Measurements from ENCODE around the gene MRPS23.
"Not testable (repeated sequence)": the region's sequence is repeated elsewhere in the genome, so short reads cannot be mapped to it uniquely, and the experiment has no call there.

MRPS23 gene

DNA sequence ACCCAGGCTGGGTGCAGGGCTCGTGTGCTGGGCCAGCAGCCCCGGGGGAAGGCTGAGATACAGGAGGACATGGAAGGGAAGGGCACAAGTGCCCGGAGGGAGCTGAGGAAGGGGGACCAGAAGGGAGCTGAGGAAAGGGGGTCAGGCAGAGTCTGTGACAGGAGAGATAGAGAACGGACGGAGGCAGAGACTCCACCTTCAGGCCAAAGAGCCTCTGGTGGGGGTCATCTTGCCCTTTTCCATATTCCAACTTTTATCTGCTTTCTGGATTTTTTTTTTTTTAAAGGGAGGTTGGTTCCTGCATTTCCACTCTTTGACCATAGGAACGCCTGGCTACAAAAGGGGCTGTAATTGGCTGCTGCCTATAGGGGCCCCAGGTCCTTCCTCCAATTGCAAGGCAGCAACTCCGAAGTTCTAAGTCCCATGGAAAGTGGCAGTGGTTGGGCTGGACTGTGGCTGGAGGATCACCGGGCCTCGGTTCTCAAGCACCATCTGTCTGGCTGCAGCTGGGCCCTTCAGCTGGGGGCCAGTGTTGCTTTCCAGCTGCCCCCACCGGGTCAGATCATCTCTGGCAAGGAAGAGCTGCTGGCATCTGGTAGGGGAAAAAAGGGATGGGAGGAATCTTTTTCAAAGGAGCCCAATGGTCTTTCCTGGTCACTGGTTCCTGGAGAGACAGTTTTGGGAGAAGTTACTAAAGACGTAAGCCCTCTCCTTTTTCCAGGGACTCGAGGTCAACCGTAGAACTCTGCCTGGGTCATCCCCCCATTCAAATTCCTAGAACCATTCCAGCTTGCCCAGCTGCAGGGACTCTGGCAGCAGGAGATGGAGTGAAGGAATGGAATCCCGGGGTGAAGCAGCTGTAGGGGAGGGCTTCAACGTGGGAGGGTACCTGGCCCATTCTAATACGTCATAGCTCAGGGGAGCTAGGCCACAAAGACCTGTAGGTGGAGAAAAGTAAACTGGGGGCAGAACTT, 13.1 kb upstream of the MRPS23 start:
- no peak for DNase-seq (ENCODE audit: low read depth in 2 of 2)

DNA sequence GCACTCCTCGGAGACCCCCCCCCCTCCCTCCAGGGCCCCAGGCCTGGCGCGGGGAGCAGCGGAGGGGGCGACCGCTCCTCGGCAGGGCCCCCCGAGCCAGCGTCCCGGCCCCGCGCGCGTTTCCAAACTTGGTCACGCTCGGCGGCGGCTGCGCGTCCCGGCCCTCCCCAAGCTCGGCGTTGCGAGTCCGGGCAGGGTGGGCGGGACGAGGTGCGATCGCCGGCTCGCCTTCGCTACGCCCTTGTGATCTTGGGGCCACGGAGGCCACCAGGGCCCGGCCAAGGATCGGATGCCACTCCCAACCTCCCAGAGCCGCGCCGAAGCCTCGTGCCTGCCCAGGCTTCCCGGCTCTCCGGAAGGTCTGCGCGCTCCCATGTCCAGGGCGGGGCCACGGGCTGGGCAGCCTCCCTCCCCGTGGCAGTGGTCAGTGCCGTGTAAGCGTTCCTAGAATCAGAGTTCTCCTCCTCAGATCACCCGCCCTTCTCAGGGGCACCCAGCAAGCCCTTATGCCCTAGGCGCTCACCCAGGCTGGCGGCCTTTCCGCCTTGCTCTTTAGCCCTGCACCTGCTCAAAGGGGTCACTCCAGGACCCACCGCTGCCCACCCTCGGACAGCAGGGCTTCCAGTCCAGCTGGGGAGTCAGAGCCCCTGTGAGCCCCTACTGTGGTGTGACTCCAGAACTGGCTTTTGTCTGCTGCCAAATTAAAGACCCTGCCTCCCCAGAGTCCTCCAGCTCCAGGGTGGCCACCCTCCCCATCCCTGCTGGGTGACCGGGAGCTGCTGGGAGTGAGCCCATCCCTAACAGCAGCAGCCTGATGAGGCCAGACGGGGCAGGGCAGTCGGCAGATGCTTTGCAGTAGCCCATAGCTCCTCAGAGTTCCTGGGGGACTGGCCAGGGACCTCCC, 12.2 kb upstream of the MRPS23 start:
- no peak for DNase-seq (ENCODE audit: low read depth in 2 of 2)

DNA sequence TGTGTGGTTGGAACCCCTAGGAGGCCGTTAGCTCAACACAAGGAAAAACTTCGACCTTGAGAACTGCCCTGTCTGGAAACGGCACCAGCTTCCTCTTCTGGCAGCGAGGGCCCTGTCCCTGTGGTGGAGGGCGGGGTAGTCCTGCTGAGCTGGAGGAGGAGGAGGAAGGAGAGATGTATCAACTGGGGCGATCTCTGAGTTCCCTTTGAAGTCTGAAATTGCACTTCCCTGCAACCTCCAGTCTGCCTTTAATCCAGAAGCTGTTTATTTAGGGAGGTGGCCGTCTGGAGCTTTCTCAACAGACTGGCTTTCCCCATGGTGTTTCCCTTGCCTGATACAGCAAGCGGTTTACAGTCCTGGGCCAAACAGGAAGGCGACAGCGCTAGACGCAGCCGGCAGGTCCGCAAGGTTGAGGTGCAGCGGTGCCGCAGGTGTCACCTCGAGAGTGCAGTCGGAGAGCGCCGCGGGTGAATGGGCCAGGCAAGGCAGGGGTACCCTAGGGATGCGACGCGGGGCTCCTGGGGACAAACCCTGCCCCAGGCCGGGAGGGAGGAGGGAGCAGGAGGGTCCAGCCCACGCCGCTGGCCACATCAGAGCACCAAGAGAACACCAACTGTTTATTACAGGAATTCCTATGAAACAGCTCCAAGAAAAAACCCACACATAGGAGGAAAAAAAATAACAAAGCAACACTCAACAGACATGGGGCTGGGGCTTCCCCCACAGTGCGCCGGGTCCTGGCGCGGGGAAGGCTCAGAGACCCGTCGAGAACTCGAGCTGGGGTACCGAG, 11.4 kb upstream of the MRPS23 start:
- DNase-seq (ENCODE audit: low read depth in 2 of 2), result no peak

DNA sequence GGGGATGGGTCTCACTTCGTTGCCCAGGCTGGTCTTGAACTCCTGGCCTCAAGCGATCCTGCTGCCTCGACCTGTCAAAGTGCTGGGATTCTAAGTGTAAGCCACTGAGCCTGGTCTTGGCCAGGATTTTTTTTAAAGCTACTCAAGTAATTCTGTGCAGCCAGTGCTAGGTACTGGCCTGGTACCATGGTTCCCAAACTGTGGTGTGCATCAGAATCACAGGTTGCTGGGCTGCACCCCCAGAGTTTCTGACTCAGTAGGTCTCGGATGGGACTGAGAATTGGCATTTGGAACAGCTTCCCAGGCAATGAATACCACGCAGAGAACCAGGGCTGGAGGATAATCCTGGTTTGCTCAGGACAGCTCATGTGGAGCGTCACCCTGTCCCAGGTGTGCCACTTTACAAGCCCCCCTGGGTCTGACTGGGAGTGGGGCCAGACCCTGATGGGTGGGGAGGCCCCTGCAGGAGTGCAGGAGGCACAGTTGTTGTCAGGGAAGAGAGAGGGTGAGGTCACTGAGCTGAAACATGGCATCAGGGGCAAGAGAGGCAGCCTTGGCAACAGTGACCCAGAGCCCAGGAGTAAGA, 10.7 kb upstream of the MRPS23 start:
- DNase-seq (ENCODE audit: low read depth in 2 of 2), result no peak

DNA sequence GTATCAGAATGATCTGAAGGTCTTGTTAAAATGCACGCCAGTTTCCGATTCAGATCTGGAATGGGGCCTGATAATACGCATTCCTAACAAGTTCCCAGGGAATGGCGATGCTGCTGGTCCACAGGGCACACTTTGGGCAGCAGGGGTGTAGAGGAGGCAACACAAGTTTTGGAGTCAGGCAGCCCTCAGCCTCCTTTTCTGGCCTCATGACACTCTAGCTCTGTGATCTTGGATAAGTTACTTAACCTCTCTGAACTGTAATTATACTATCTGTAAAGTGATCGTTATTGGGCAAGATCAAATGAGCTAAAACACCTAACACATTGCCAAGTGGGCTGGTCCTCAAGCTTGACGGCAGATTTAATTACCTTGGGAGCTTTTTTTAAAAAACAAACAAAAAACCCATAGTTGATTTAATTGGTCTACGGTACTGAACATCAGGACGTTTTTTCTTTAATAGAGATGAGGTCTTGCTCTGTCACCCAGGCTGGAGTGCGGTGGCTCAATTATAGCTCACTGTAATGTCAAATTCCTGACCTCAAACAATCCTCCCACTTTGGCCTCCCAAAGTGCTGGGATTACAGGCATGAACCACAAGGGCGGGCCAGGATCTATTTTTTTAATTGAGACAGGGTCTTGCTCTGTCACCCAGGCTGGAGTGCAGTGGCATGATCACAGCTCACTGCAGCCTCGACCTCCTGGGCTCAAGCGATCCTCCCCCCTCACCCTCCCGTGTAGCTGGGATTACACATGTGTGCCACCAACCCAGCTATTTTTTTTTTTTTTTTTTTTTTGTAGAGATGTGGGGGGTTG, 10.0 kb upstream of the MRPS23 start:
- DNase-seq (ENCODE audit: low read depth in 2 of 2), result no peak

DNA sequence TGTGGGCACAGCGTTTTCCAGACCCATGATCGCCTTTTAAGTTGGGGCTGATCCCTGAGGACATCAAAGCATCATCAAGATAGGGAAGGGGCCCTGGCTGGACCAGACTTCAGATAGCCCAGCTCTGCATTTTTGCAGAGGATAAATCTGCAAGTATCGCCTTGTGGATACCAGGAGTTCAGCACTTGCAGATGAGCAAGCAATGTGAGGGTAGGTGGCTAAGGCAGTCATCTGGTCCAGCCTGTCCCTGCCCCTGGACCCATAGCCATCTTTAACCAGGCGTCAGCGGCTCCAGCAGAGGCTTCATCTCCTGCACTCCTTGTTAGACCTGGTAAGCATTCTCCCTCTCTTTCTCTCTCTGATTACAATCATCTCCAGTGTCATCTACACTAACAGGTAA, 9.0 kb upstream of the MRPS23 start:
- no peak for DNase-seq (ENCODE audit: low read depth in 2 of 2)

DNA sequence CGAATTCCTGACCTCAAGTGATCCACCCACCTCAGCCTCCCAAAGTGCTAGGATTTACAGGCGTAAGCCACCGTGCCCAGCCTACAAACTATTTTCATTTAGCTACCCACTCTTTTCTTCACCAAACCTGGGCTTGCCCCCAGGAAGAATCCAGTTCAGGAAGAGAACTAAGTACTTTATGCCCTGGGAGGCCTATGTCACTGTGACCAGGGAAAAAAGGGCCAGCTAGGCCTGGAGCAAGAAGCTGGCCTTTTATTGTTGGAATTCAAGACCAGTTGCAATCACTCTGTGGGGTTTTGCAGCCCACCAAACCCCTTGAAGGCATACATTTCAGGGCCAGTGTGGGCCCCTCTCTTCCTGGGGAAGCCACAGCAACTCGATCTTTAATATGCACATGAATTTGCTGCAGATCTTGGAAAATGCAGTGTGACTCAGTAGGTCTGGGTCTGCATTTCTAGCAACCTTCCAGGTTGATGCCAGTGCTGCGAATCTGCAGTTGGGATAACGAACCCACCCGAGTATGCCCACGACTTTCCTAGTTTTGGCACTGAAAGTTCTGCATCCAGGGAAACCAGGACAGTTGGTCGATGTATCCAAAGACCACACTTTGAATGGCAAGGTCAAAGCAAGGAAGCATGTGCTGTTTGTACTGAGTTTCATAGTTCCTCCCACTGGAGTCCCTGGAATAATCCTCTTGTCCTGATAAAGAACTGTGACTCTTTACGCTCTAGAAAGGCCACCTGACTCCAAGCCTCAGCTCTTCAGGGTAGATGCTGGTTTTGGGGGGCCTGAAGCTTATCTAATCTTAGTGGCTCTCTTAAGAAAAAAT, 7.2 kb upstream of the MRPS23 start:
- no peak for DNase-seq (ENCODE audit: low read depth in 2 of 2)

DNA sequence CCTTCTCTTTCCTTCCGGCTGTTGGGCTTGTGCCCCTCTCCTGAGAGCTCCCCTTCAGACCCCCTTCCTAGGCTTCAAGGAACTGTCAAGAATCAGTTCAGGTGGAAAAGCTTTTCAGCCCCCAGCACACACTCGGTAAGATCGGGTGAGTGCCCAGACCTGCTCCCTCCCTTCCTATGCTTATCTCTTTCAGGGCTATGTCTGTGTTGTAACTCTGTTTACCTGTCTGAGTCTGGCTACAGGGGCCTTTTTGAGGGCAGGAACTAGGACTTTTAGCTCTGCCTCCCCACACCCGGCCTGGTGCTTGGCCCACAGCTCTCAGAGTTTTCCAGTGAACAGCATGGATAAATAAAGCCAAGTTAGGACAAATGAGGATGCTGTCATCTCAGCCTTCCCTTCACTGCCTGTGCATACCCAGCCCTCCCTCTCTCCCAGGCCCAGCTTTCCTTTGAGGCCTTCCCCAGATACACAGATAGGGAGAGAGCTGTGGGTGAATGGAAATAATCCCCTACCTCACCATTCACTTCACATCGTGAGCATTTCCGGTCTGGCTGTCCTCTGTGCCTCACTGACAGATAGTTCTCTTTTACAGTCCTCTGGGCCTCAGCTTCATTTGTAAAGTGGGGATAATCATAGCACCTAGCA, 5.7 kb upstream of the MRPS23 start:
- no peak for DNase-seq (ENCODE audit: low read depth in 2 of 2)

DNA sequence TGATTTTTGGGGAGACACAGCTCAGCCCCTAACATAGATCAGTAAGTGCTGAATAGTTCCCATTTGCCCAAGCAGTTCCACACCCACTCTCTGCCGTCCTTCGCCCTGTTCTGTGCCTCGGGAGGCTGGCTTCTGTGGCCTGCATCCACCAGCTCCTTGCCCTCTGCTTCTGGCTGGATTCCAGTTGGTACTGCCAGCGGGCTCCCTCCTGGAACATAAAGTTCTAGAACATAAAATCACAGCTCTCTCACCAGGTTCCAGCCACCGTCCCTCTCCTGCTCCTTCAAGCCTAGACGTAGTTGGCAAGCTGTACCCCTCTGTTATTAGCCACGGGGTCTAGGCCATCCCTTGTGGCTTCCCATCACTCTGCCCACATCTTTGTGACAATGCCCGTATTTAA, 3.9 kb upstream of the MRPS23 start:
- no peak for DNase-seq (ENCODE audit: low read depth in 2 of 2)

DNA sequence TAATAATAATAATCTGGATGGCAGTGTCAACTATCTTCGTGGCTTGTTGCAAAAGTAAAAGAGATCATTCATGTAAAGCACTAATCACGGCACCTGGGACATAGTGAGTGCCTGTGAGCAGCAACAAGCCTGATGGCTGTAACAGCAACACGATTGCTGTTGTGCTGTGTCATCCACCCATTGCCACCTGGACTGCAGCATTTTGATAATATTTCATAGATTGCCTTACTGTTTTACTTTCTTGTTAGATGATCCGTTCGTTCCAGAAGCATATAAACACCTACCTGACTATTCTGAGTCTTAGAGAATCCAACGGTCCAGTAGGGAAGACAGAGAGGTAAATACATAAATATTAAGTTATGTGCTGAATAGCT, 3.1 kb upstream of the MRPS23 start:
- no peak for DNase-seq (ENCODE audit: low read depth in 2 of 2)

DNA sequence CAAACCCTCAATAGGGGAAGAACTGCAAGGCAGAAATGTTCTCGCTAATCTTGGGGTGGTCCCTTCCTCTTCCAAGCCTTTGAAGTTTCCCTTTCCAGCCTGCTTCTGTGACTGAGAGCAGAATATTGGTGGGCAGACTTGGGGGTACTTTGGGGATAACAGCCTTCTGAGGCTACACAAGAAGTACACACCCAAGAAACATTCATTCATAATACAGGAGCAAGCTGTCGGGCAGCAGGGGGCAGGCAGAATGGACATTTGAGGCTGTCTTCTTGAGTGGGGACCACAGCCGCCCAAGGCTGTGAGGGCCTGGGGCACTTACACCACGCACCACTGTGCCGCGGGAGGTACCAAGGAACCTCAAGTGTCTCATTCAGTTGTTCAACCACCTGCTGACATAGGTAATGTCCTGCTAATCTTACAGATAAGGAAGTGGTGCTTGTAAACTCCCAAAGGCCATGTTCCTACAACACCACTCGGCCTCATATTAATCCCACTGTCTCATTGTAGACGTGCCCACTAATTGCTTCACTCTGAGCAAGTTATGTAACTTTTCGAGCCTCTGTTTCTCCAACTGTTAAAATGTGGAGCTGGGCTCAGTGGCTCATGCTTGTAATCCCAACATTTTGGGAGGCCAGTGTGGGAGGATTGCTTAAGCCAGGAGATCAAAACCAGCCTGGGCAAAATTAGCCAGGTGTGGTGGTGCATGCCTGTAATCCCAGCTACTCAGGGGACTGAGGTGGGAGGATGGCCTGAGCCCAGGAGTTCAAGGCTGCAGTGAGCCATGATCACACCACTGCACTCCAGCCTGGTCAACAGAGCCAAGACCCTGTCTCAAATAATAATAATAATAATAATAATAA, 2.5 kb upstream of the MRPS23 start:
- DNase-seq (ENCODE audit: low read depth in 2 of 2), result no peak

DNA sequence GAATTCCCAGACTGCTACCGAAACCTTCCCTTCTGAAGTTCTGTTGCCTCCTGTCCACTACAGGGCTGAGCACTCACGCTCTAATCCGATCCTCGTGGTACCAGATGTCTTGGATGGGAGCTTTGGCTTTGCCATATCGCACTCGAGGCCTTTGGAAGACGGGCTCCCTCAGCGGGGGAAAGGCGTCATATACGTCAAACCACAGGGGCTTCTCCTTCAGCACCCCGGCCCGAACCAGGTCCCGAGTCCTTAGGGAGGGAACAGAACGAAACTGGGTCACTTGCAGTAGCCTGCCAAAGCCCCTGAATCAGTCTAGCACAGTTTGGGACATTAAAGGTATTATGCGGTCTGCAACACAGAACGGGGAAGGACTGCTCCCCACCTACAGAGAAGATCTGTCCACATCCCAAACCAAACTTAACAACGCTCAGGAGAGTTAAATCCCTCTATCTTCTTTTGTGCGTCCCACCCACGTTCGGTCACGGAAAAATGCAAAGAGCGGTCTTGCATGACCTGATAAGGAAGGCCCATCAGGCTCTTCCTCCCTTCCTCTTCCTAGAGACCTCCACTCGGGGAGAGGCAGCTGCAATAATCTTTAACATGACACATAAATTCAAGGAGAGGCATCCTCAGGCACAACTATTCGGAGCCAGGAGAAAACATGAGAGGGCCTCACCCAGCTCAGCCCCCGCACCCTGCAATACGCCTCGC, 526 bp downstream of the MRPS23 start:
- no peak for DNase-seq (ENCODE audit: low read depth in 2 of 2)

DNA sequence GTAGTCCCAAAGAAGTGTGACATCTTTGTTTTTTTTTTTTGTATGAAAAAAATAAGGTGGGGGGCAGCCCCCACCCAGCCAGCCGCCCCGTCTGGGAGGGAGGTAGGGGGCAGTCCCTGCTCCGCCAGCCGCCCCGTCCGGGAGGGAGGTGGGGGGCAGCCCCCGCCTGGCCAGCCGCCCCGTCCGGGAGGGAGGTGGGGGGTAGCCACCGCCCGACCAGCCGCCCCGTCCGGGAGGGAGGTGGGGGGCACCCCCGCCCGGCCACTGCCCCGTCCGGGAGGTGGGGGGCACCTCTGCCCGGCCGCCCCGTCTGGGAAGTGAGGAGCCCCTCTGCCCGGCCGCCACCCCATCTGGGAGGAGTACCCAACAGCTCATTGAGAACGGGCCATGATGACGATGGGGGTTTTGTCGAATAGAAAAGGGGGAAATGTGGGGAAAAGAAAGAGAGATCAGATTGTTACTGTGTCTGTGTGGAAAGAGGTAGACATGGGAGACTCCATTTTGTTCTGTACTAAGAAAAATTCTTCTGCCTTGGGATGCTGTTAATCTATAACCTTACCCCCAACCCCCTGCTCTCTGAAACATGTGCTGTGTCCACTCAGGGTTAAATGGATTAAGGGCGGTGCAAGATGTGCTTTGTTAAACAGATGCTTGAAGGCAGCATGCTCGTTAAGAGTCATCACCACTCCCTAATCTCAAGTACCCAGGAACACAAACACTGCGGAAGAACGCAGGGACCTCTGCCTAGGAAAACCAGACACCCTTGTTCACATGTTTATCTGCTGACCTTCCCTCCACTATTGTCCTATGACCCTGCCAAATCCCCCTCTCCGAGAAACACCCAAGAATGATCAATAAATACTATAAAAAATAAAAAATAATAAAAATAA, 3.5 kb downstream of the MRPS23 start:
- DNase-seq (ENCODE audit: low read depth in 2 of 2), result not testable (repeated sequence)

DNA sequence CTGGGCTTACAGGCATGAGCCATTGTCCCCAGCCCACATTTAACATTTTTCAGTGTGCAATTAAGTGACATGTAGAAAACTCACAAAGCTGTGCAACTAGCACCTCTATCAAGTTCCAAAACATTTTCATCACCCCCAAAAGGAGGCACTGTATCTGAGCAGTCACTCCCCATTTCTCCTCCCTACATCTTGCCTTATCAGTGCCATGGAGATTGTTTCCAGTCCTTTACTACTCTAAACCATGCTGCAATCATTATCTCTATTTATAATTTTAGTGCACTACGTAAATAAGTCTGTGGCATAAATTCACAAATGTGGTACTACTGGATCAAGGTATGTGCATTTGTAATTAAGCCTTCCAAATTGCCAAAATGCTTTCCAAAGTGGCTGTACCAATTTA, 7.6 kb downstream of the MRPS23 start:
- no peak for DNase-seq (ENCODE audit: low read depth in 2 of 2)

DNA sequence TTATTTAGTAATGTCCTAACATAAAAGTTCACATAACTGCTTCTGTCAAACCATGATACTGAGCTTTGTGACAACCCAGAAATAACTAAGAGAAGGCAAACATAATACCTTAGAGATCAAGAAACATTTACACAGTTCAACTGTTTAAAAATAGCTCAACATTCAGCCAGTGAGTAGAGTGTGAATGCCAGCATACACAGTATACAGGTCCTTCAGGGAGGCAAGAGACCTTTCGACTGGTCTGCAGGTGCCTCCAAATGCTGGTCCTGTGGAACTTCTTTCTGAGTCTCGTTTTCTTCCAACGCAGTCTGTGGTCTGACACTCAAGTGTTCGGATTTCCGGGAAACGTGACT, 10.3 kb downstream of the MRPS23 start:
- DNase-seq (ENCODE audit: low read depth in 2 of 2), result no peak

DNA sequence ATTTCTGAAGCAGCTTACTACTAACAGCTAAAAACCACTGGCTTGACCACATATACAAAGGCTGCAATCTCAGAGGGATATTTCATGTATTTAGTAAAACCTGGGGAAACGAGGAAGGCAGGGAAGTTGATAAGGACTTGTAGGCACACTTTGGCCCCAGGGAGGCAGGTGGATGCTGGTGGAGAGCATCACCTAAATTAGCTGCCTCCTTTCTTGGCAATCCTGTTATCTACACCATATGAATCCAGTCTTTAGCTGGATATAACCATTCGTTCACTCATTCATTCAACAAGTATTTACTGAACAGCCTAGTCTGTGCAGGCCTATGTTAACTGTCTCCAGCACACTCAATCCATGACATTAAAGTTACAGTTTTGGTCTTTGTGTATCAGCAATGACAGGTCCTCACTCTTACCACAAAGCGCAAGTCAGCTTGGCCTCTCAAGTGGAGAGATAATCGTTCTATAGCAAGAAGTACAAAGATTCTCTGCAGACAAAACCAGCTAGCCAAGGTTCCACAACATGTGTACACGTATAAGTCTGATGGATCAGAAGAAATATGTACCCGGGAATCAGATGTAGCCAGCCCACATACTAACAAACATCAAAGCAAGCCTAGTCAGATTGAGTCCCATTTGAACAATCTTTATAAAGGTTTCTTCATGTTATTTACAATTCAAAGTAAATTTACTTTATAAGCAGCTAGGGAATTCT, 10.8 kb downstream of the MRPS23 start:
- DNase-seq (ENCODE audit: low read depth in 2 of 2), result no peak

All from stimulated activated CD8-positive, alpha-beta memory T cell treated with anti-CD3 and anti-CD28 coated beads, Interleukin-7, amount 100 ng/mL, for 4 hours (primary cell).